Motor neuron (in vitro differentiated cells): ENCODE results near the gene M6PR. TPM values are rescaled to one million over a fixed set of nuclear protein-coding genes. Genes with fewer than 3 reads are reported as not detected.
"Not testable (repeated sequence)": the region's sequence is repeated elsewhere in the genome, so short reads cannot be mapped to it uniquely, and the experiment has no call there.

ENCODE experiments used
- ATAC-seq, 8 experiments: fragments of 200-7000 bp; cut with Tn5 transposase; replicated peaks in 6 of 8; 2 replicates each; pipeline ENCODE4 v1.8.0; 2021; ENCODE audit warnings: mild to moderate bottlenecking in 8 of 8, moderate library complexity in 8 of 8
- H3K27ac ChIP-seq, 2 donors: fragments of 250-450 bp; sonication (Bioruptor Pico); 2 replicates each; pipeline ENCODE4 v1.9.0; 2021; ENCODE audit warnings: antibody characterized with exemption in 2 of 2, mild to moderate bottlenecking in 2 of 2, moderate library complexity in 1 of 2
- H3K4me1 ChIP-seq, 2 donors: fragments of 250-450 bp; sonication (Bioruptor Pico); replicated peaks in 1 of 2; 2 replicates each; pipeline ENCODE4 v1.6.1; 2021; ENCODE audit warnings: antibody characterized with exemption in 2 of 2, mild to moderate bottlenecking in 2 of 2, moderate library complexity in 1 of 2
- H3K4me3 ChIP-seq, 5 donors: fragments of 250-450 bp; sonication (Bioruptor Pico); 2 replicates each; pipeline ENCODE4 v1.9.0; 2021; ENCODE audit warnings: antibody characterized with exemption in 5 of 5, mild to moderate bottlenecking in 5 of 5, moderate library complexity in 4 of 5
- WGBS, 10 experiments: fragments of 450-650 bp; shearing (Covaris generic); methylation state at CpG; one replicate each; pipeline ENCODE4 v1.0.0; 2022; 5-methylcytosine and 5-hydroxymethylcytosine counted together
- in situ Hi-C, 9 experiments: fragments of 400-800 bp; cut with MboI; loops; one replicate each; pipeline ENCODE4 v1.15.0; 2021; ENCODE audit warnings: low sequenced_read_pairs in 9 of 9, low pct_unique_long_range_greater_than_20kb in 2 of 9; ENCODE audit not compliant: unreplicated experiment in 9 of 9
- total RNA-seq, 8 experiments: library from RNA; unstranded; fragments of 300-600 nt; gene quantifications; 2 replicates each; pipeline versions ENCODE4 v1.2.3 to v1.2.4, GENCODE V29; 2022

Gene M6PR
- total RNA-seq, 8 experiments from 2014 or later: 52.7 to 169 (median 85.4) TPM

GRCh38 chr12:8917031-8917430, 32.4 kb downstream of the M6PR start:
- H3K27ac ChIP-seq: no peak overlapping the region
- WGBS, 10 experiments: 56 to 93% (median 81%) methylated on average over 1 to 3 of the region's 3 CpGs; no CpG with 5 or more reads in 2 of the 10 experiments
- in situ Hi-C loops: no loop called here
- no peak overlapping the region for H3K4me3 ChIP-seq
- H3K4me1 ChIP-seq: peaks cover 14 to 22% of the 10 kb centered on the region in 2 donors
- ATAC-seq: no peak

DNA sequence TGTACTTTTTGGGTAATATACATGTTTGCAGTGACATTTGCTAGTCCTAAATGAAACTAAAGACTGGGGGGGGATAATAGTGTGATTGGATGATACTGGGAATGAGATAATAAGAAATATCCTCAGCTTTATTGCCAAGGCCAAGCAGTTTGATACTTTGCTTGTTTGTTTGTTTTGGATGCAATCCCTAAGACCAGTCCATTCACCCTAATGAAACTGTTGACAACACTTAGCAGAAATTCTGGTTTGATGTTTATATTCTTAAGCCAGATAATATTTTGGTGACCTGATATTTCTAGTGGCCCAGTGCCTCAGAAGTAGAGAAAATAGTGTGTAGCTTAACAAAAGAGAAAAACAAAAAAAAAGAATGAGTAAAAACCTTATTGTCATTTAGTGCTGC, 33.3 kb downstream of the M6PR start:
- peak overlapping the region in 3 of 5 donors; percentile 77 to 90 (median 78) for H3K4me3 ChIP-seq

DNA sequence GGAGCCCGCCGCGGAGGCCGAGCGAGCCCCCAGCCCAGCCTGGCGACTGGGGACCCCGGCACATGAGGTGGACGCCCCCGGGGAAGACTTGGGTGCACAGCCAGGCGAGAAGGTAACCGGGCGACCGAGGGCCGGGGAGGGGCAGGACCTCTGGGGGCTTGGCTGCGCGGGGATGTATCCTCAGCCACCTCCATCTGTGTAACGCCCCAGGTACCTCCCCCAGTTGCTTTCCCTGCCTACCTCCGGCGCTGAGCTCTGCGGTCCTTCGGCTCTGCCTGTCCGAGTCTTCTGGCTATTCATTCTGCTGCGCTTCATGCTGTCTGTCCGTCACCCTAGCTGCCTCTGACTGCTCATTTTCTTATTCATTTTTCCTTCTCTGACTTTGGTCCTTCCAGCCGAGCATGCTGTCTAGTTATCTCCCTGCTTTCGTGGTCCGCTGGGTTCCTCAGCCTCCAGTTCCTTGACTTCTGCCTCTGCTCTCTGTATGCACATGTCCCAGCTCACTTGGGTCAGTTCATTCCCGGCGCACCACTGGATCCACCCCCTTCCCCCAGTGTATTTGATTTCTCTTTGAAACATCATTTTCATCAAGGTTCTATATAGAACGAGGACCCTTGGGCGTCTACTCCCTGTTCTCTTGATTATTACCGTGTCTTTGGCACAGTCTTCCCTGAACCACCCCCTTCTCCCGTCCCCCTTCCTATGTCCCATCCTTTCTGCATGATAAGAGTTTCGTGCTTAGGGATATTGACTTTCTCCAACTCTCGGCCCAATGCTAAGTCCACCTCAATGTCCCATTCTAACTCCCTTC, 34.5 kb downstream of the M6PR start:
- ATAC-seq: peak; percentile 65 to 85 (median 73)
- peak overlapping the region; percentile 80 to 85 for H3K27ac ChIP-seq
- WGBS, 10 experiments: 0 to 37% (median 5%) methylated on average over 4 to 16 of the region's 35 CpGs; no CpG with 5 or more reads in 2 of the 10 experiments

More for the DNA sequence above, 33.3 kb downstream of the M6PR start:
- Histone ChIP-seq H3K4me1 (peaks cover 21 to 31% of the 10 kb centered on the region in 2 donors), H3K27ac (no peak overlapping the region)
- ATAC-seq: no peak
- in situ Hi-C loops: no loop called here

GRCh38 chr12:8914033-8914715, 35.3 kb downstream of the M6PR start, which contains the start of gene PHC1:
Gene PHC1 (plus strand): TSS chr12:8914509. CDS start chr12:8917678, 3,169 bp downstream.
- Histone ChIP-seq H3K4me1 (peaks cover 21 to 33% of the 10 kb centered on the region in 2 donors), H3K4me3 (peak within 1 kb of the TSS; percentile 77 to 90 (median 78)), H3K27ac (peak within 1 kb of the TSS; percentile 80 to 85)
- WGBS, 10 experiments: 0 to 7% (median 1%) methylated on average over 3 to 10 of the region's 57 CpGs
- ATAC-seq: peak; percentile 78 to 93 (median 90)
- in situ Hi-C loops: not testable (repeated sequence)

More for the DNA sequence above, 34.5 kb downstream of the M6PR start:
- Histone ChIP-seq H3K4me3 (peak overlapping the region; percentile 77 to 90 (median 78)), H3K4me1 (peaks cover 21 to 33% of the 10 kb centered on the region in 2 donors)
- in situ Hi-C loops: no loop called here

- peak in 1 of 8 experiments; percentile 4 for ATAC-seq
- peak overlapping the region; percentile 77 to 90 (median 78) for H3K4me3 ChIP-seq
- peak overlapping the region; percentile 80 to 85 for H3K27ac ChIP-seq
- in situ Hi-C loops: no loop called here
- 0 to 18% (median 5%) methylated on average over 1 to 6 of the region's 6 CpGs; no CpG with 5 or more reads in 2 of the 10 experiments for WGBS, 10 experiments
- H3K4me1 ChIP-seq: peaks cover 21 to 33% of the 10 kb centered on the region in 2 donors
Observed at GRCh38 chr12:8913702-8914032, 35.8 kb downstream of the M6PR start.

DNA sequence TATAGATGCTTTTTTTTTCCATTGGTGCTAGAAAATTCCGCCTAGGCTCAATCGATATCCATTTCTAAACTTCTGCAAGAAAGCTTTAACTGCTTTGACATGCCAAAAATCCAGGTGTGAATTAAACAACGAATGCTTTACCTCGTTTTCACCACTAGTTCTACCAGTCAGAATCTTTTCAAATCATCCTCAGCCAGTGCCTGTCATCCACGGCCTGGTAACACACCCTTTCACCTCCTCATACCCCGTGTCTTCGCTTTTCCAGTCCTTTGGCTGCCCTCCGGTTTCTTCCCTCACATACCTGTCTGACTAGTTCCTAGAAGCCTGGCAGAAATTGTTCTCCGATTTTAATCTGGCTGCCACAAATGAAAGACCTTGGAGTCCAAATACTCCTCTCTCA, 36.5 kb downstream of the M6PR start:
- peak overlapping the region; percentile 80 to 85 for H3K27ac ChIP-seq
- 7 to 48% (median 29%) methylated on average over 3 to 9 of the region's 9 CpGs; no CpG with 5 or more reads in 2 of the 10 experiments for WGBS, 10 experiments
- in situ Hi-C loops: no loop called here
- H3K4me3 ChIP-seq: peak overlapping the region; percentile 77 to 90 (median 78)
- peaks cover 21 to 33% of the 10 kb centered on the region in 2 donors for H3K4me1 ChIP-seq
- ATAC-seq: no peak

DNA sequence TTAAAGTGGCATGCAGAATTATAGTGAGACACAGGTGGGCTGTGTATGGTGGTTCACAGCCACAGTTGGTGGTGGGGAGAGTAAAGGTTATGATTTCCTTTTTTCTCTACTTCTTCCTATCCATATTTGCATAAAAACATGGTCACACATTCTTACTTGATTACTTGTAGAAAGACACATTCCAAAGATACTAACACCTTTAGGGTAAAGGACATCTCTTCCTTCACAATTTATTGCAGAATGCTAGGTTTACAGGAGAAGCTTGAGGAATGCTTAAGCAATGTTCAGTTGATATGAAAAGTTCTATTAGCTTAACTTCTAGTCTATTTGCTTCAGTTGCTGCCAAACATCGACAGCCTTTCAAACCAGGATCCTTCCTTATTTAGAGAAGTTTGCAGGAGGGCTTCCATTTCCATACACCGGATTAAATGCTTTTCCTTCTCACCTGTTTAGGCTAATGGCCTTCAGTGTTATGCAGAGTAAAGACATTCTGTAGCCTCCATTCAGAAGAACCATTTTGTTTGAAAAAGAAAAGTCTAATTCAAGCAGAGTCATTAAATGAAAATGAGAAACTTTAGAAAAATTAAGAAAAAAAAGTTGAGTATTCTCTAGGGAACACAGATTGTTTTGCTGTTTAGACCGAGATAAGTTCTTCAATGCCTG, 37.7 kb downstream of the M6PR start:
- 11 to 64% (median 55%) methylated on average over 2 to 3 of the region's 3 CpGs; no CpG with 5 or more reads in 2 of the 10 experiments for WGBS, 10 experiments
- Histone ChIP-seq H3K4me1 (peaks cover 21 to 33% of the 10 kb centered on the region in 2 donors), H3K27ac (no peak overlapping the region), H3K4me3 (no peak overlapping the region)
- in situ Hi-C loops: no loop called here
- no peak for ATAC-seq

- in situ Hi-C loops: no loop called here
- H3K27ac ChIP-seq: no peak overlapping the region
Observed at GRCh38 chr12:8909752-8910151, 39.7 kb downstream of the M6PR start.

DNA sequence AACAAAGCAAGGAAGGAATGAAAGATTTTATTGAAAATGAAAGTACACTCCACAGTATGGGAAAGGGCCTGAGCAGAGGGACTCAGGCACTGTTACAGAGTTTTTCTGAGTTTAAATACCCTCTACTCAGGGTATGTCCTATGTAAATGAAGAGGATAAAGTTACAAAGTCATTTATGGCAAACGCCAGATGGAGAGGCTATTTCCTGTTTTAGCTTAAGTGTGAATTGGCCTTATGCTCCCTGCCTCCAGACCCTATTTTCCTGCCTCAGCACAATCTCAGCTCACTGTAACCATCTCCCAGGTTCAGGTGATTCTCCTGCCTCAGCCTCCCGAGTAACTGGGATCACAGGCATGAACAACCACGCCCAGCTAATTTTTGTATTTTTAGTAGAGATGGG, 41.9 kb downstream of the M6PR start:
- H3K4me3 ChIP-seq: no peak overlapping the region
- WGBS, 10 experiments: 20 to 100% (median 71%) methylated on average over 1 to 3 of the region's 3 CpGs
- in situ Hi-C loops: no loop called here
- H3K4me1 ChIP-seq: peaks cover 12 to 15% of the 10 kb centered on the region in 2 donors
- ATAC-seq: no peak
- no peak overlapping the region for H3K27ac ChIP-seq

More at GRCh38 chr12:8909752-8910151, 39.7 kb downstream of the M6PR start:
- ATAC-seq: no peak
- Histone ChIP-seq H3K4me3 (no peak overlapping the region), H3K4me1 (peaks cover 17 to 22% of the 10 kb centered on the region in 2 donors)
- WGBS, 10 experiments: 60 to 100% (median 89%) methylated on average over 2 to 5 of the region's 5 CpGs

GRCh38 chr12:8906266-8907180, 42.9 kb downstream of the M6PR start:
- ATAC-seq: no peak
- no peak overlapping the region for H3K4me3 ChIP-seq
- H3K27ac ChIP-seq: no peak overlapping the region
- 12 to 88% (median 72%) methylated on average over 4 to 12 of the region's 16 CpGs; no CpG with 5 or more reads in 1 of the 10 experiments for WGBS, 10 experiments
- H3K4me1 ChIP-seq: peaks cover 2 to 6% of the 10 kb centered on the region in 2 donors
- in situ Hi-C loops: no loop called here

GRCh38 chr12:8905546-8905945, 43.9 kb downstream of the M6PR start:
- no peak for ATAC-seq
- no peak overlapping the region for H3K27ac ChIP-seq
- no peaks in the 10 kb centered on the region for H3K4me1 ChIP-seq
- H3K4me3 ChIP-seq: no peak overlapping the region
- in situ Hi-C loops: no loop called here
- WGBS, 10 experiments: 60 to 90% (median 80%) methylated on average over 1 to 10 of the region's 10 CpGs; no CpG with 5 or more reads in 1 of the 10 experiments

DNA sequence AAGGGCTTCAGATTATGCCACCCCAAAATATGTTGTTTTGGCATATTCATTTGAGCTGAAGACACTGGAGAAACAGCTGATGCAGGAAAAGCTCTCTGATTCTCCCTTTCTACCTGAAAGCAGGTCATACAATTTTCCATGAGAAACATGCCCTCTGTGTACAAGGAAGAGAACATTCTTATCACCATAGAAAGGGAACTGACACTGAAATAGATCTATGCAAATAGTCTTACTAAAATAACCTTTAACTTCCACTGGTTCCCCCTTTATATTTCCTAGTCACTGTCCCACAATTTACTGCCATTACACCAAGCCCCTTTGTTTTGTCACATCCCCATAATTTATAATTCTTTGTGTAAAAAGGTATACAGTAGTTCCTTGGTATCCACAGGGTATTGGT, 44.8 kb downstream of the M6PR start:
- in situ Hi-C loops: no loop called here
- no peak overlapping the region for H3K27ac ChIP-seq
- H3K4me1 ChIP-seq: no peaks in the 10 kb centered on the region
- no peak overlapping the region for H3K4me3 ChIP-seq
- no peak for ATAC-seq
